T-helper 9 cell (primary cell): ENCODE results near the gene POR.

Experiments
- DNase-seq: peaks from one replicate; pipeline ENCODE4 v3.0.0-alpha.2; 2020

Gene POR

GRCh38 chr7:75955331-75955955, 40.5 kb downstream of the POR start:
- no peak for DNase-seq

- DNase-seq = no peak
Measured at GRCh38 chr7:75957021-75957736, 42.2 kb downstream of the POR start.

GRCh38 chr7:75958802-75959543, 44.0 kb downstream of the POR start:
- no peak for DNase-seq

DNA sequence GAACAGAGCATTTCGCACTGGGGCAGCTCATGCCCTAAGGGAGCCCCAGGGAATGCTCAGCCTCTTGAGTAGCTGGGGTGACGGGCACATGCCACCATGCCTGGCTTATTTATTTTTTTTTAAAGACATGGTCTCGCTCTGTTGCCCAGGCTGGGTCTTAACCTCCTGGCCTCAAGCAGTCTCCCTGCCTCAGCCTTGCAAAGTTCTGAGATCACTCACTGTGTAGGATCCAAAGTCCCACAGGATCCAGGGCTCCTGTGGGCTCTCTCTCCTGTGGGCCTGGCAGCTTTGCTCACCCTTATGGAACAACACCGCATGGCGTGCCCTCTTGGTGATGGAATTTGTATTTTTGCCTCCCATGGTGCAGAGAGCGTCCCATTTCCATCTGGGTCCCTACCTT, 45.4 kb downstream of the POR start:
- DNase-seq = no peak

- no peak for DNase-seq
Measured at GRCh38 chr7:75961218-75961617, 46.3 kb downstream of the POR start.

- no peak for DNase-seq
Measured at GRCh38 chr7:75962607-75963380, 47.8 kb downstream of the POR start.

DNA sequence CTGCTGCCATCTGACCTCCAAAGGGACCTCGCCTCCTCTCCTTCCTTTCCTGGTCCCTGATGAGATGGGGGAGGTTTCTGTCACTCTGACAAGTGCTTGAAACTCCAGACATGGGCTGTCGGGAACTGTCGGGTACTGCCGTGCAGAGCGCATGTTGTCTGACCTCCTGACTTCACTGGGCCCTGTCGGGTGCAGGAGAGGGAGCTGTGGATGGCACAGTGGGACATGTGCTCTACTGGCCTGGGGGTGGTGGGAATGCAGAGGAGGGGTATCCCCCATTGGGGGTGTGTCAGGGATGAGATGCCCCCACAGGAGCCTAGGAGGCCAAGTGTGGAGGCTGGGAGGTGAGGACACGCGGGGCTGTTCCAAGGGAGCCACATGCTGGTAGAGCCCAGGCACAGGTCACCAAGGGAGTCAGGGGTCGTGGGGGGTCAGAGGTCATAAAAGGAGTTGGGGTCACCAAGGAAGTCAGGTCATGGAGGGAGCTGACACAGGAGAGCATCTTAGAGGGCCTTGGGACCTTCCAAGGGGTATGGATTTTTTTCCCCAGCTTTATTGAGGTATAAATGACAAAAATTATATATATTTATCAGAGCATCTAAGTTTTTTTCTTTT, 48.5 kb downstream of the POR start:
- DNase-seq = no peak

DNA sequence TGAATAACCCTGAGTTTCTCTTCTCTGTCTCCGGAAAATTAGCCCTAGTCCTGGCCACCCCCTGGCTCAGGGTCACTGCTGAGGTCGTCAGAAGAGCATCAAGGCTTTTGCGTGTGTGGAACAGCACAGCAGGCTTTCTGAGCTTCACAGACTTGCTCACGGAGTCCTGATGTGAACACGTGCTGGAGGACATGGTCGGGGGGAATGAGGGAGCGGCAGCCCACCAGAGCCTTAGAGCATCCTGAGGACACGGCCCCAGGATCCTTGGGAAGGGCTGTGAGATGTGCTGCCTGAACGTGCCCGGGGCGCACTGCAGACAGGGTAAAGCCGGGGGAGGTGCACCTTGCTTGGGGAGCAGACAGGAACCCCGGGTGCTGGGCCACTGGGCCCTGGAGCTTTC, 50.7 kb downstream of the POR start:
- DNase-seq = no peak

DNA sequence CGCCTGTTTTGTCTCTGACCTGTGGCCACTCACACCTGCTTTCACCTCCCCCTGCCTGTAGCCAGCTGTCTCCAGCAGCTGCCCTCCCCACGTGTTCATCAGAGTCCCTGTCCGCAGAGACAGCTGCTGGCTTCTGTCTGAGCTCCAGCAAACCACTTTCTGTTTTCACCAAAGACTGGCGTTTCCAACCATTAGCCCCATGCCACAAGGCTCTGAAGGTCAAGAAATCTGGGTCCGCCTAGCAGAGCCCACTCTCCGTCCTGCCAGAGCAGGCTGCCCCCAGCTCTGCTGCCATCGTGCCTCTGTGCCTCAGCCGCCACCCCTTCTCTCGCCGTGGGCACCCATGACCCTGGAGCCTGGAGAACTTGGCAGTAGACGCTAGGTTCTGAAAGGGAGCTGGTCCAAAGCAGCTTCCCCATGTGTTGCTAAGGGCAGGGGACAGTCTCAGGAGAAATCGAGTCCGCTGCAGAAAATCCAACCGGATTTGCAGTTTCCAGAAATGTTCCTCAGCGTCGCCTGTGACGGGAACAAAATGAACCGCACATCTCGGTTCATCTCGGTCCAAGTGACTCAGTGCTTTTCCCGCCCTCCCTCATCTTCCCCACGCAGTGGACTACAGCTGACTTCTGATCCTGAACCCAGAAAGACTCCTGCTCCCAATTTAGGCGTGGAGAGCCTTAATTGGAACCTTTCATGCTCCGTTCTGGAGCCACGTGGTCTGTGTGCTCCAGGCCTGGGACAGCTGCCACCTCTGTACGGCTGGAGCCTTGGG, 51.4 kb downstream of the POR start:
- DNase-seq = no peak

DNA sequence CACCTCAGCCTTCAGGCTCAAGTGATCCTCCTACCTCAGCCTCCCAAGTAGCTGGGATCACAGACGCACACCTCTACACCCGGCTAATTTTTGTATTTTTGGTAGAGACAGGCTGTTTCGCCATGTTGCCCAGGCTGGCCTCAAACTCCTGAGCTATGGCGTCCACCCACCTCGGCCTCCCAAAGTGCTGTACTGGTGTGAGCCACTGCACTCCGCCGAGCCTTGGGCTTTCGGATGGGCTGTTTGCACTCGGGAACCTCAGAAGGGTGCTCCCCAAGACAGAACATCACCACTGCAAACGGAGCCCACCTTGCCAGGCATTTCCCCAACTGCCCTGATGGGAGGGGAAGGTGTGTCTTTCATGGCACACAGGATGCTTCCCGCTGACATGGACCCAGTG, 52.1 kb downstream of the POR start:
- no peak for DNase-seq

DNA sequence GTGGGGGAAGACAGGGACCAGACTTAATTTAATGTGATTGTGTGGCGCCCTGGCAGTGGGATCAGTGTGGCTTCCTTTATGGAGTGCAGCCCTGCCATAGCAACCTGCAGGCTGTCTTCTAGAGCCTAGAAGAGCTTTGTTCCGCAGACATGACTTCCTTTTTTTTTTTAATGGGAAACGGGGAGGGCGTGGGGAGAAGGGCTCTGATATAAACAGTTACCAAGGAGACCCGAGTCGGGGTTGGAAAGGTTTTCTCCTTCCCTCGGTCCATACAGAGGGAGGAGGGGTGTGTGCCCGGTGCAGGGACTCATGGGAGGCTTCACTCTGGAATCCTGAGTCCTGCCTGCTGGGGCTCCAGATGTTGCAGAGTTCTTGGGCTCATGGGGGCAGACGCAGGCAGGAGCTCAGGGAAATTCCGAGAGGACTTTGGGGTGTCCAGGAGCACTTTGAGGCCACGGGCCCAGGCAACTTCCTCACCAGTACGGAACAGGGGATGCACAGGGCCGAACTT, 52.6 kb downstream of the POR start:
- no peak for DNase-seq

DNA sequence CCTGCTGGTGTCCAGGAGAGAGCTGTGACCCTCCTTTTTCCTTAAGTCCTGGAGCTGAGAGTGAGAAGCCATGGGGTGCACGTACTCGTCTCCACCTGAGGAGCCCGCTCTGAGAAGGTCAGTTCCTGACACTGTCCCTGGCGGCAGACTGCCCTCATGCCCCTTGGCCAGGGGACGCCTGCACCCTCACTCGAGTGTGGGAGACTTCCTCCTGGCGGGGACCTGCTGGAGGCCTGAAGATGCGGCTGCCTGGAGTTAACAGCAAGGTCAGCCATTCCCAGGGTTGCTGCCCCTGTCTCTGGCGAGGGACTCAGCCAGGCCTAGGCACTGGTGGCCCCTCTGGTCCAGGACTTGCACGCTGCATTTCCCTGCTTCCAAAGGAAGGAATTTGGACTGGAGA, 53.1 kb downstream of the POR start:
- DNase-seq = no peak

- no peak for DNase-seq
Measured at GRCh38 chr7:75968561-75969001, 53.6 kb downstream of the POR start.

DNA sequence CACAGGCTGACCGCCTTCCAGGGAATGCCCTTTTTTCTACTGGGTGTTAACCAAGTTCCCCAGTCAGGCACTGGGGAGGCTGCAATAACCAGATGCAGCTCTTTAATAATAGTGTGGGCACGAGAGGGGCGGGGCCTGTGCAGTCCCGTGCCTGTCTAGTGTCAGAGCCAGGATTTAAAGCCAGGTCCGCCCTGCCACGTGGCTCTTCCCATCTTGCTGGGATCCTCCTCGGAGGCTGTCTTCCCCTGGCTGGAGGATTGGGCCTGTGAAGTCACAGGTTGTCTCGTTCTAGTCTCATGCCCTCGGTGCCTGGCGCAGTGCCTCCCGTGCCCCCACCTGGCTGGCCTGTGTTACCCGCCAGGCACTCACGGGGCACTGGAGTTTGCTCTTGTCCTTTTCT, 54.2 kb downstream of the POR start:
- no peak for DNase-seq

GRCh38 chr7:75969704-75970498, 54.9 kb downstream of the POR start:
- no peak for DNase-seq

GRCh38 chr7:75971309-75971960, 56.5 kb downstream of the POR start:
- no peak for DNase-seq

GRCh38 chr7:75971961-75972763, 57.2 kb downstream of the POR start:
- DNase-seq = no peak

DNA sequence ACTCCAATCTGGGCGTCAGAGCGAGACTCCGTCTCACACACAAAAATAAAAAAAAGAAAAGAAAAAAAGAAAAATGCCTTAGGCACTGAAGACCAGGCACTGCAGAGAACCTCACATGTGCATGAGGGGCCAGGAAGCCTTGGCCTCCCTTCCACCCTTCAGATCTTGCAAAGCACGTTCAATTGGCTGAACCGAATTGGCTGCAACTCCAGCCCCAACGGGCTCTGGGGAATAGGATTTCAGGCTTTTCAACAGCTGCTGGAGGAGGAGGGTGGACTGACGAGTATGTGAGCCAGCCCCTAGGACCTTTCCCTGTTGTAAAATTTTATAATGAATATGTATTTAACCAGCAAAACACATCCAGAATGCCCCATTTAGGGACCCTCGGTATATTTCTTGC, 62.8 kb downstream of the POR start:
- DNase-seq = no peak

GRCh38 chr7:75979759-75980429, 64.9 kb downstream of the POR start:
- no peak for DNase-seq
